Mammary epithelial cell (primary cell): ENCODE data around the gene CMBL.

ENCODE experiments used
- CTCF ChIP-seq, 2 donors: IDR thresholded peaks in 1 of 2; conservative IDR thresholded peaks in 1 of 2; 2 replicates each; pipeline ENCODE4 v1.5.1; 2011 to 2012; ENCODE audit warnings: inconsistent platforms in 2 of 2, low read length in 2 of 2, mild to moderate bottlenecking in 2 of 2, control low read depth in 1 of 2, low read depth in 1 of 2; ENCODE audit not compliant: insufficient read depth in 1 of 2; ENCODE audit errors: extremely low read depth in 1 of 2
- EZH2 ChIP-seq: IDR thresholded peaks from 2 replicates; pipeline ENCODE4 v1.6.1; 2012; ENCODE audit warnings: low read length, inconsistent platforms, borderline replicate concordance

GRCh38 chr5:10301266-10301665 is 6.4 kb downstream of the CMBL start:
- no peak for TF ChIP-seq CTCF (conservative IDR thresholded peaks at IDR 0.05 in 1 of 2, IDR thresholded peaks at IDR 0.05 in 1 of 2; ENCODE audit: extremely low read depth in 1 of 2, insufficient read depth in 1 of 2, low read depth in 1 of 2, low read length in 2 of 2)
- no peak for TF ChIP-seq EZH2
